OCI-LY1 (cell line): ENCODE results near the gene DEF6.
A peak's percentile ranks its signal among the peaks of the same experiment; 100 is the strongest.

ENCODE experiments used
- H2AFZ ChIP-seq: fragments of 200-600 bp; sonication (generic), shearing (Covaris generic); 2 replicates; pipeline ENCODE4 v1.6.0; 2014; ENCODE audit warnings: antibody characterized with exemption, mild to moderate bottlenecking, low read length
- H3F3A ChIP-seq: fragments of 200-600 bp; sonication (generic), shearing (Covaris generic); 2 replicates; pipeline ENCODE4 v1.6.0; 2014; ENCODE audit warnings: mild to moderate bottlenecking, antibody characterized with exemption, low read length, moderate library complexity; ENCODE audit not compliant: insufficient read depth
- H3K27ac ChIP-seq: fragments of 200-600 bp; sonication (generic); 2 replicates; pipeline ENCODE4 v1.5.1; 2014; ENCODE audit warnings: low read length, mixed run types, mild to moderate bottlenecking, low read depth; ENCODE audit not compliant: poor library complexity, severe bottlenecking
- H3K27me3 ChIP-seq: fragments of 200-600 bp; sonication (generic); 2 replicates; pipeline ENCODE4 v1.6.0; 2014; ENCODE audit warnings: antibody characterized with exemption, mild to moderate bottlenecking, low read length, moderate library complexity; ENCODE audit not compliant: insufficient read depth
- H3K36me3 ChIP-seq: fragments of 200-600 bp; sonication (generic); 2 replicates; pipeline ENCODE4 v1.6.1; 2014; ENCODE audit warnings: mild to moderate bottlenecking, antibody characterized with exemption, low read length, moderate library complexity, mixed read lengths; ENCODE audit not compliant: insufficient read depth
- H3K4me1 ChIP-seq: fragments of 200-600 bp; sonication (generic); 2 replicates; pipeline ENCODE4 v1.5.1; 2014; ENCODE audit warnings: mild to moderate bottlenecking, low read length, moderate library complexity; ENCODE audit not compliant: insufficient read depth, severe bottlenecking
- H3K4me2 ChIP-seq: fragments of 200-600 bp; sonication (generic), shearing (Covaris generic); 2 replicates; pipeline ENCODE4 v1.6.1; 2014; ENCODE audit warnings: low read length
- H3K4me3 ChIP-seq: fragments of 200-600 bp; sonication (generic); 2 replicates; pipeline ENCODE4 v1.5.1; 2014; ENCODE audit warnings: low read length, low read depth, mild to moderate bottlenecking, mixed read lengths; ENCODE audit not compliant: poor library complexity, severe bottlenecking
- H3K79me2 ChIP-seq: fragments of 200-600 bp; shearing (Covaris generic); 2 replicates; pipeline ENCODE4 v1.6.1; 2016; ENCODE audit warnings: mixed run types, low read length, mixed read lengths; ENCODE audit not compliant: insufficient read depth
- H3K9ac ChIP-seq: fragments of 200-600 bp; sonication (generic), shearing (Covaris generic); 2 replicates; pipeline ENCODE4 v1.6.1; 2014; ENCODE audit warnings: mild to moderate bottlenecking, low read length, mixed read lengths
- H3K9me2 ChIP-seq: fragments of 200-600 bp; sonication (generic), shearing (Covaris generic); 2 replicates; pipeline ENCODE4 v1.6.1; 2014; ENCODE audit warnings: low read depth, mild to moderate bottlenecking, low read length, mixed read lengths
- H3K9me3 ChIP-seq: fragments of 200-600 bp; shearing (Covaris generic); 2 replicates; pipeline ENCODE4 v1.6.1; 2014; ENCODE audit warnings: low read length, mixed read lengths
- H4K20me1 ChIP-seq: fragments of 200-600 bp; sonication (generic), shearing (Covaris generic); 2 replicates; pipeline ENCODE4 v1.6.0; 2016; ENCODE audit warnings: mild to moderate bottlenecking, low read length; ENCODE audit not compliant: insufficient read depth
- EZH2 ChIP-seq: fragments of 200-600 bp; sonication (generic), shearing (Covaris generic); IDR thresholded peaks from 2 replicates; pipeline ENCODE4 v1.8.0; 2017; ENCODE audit warnings: borderline replicate concordance, mixed run types, mild to moderate bottlenecking, antibody characterized with exemption, low read length, moderate library complexity, mixed read lengths
- TF ChIP-seq, protein P1 (sequence below): fragments of 200-600 bp; sonication (generic), shearing (Covaris generic); IDR thresholded peaks from 2 replicates; pipeline ENCODE4 v1.5.1; 2017; ENCODE audit warnings: mild to moderate bottlenecking, antibody characterized with exemption, low read length, moderate library complexity, mixed read lengths

The DEF6 gene

DNA sequence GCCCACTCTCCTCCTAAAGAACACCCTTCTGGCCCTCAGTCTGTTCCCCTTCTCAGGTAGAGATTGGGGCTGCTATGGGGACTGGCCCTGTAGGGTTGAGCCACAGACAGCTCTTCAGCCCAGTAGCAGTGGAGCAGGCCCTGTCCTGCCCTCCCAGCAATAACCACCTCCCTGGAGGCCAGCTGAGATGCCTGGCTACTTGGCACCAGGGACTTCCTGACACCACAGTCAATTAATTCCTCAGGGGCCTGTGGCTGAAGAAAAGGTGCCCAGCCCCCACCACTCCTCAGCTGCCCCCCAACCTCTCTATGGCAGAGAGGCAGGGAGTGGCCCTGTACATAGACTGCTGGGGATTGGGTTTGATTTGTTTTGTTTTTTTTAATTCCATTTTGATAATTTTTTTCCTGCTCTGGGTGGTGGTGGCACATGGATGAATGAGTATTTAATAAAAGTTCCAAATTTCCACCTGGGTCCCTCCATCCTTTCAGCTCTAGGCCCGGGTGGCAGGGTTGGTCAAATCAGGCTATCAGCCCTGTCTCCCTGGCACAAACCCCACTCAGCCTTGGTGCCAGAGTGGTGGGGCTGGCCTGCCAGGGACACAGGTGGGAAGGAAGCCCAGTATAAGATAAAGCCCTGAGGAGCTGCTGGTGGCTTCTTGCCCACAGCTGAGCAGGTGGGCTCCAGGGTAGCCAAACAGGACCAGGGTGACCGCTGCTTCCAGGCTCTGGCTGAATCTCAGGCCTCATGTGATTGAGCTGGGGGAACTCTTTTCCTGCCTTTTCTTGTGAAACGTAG lies 1.9 kb upstream of the DEF6 start:
- Histone ChIP-seq H3F3A (no peaks in the 10 kb centered on the region), H3K9ac (no peak overlapping the region), H2AFZ (no peak overlapping the region), H4K20me1 (no peaks in the 10 kb centered on the region), H3K9me3 (no peaks in the 10 kb centered on the region), H3K36me3 (peaks cover 45% of the 10 kb centered on the region), H3K4me2 (no peak overlapping the region), H3K27me3 (no peaks in the 10 kb centered on the region), H3K9me2 (no peaks in the 10 kb centered on the region), H3K27ac (no peak overlapping the region), H3K4me3 (no peak overlapping the region), H3K79me2 (no peaks in the 10 kb centered on the region), H3K4me1 (peaks cover 47% of the 10 kb centered on the region)
- no peak for TF ChIP-seq EZH2
- TF ChIP-seq, protein P1, sequence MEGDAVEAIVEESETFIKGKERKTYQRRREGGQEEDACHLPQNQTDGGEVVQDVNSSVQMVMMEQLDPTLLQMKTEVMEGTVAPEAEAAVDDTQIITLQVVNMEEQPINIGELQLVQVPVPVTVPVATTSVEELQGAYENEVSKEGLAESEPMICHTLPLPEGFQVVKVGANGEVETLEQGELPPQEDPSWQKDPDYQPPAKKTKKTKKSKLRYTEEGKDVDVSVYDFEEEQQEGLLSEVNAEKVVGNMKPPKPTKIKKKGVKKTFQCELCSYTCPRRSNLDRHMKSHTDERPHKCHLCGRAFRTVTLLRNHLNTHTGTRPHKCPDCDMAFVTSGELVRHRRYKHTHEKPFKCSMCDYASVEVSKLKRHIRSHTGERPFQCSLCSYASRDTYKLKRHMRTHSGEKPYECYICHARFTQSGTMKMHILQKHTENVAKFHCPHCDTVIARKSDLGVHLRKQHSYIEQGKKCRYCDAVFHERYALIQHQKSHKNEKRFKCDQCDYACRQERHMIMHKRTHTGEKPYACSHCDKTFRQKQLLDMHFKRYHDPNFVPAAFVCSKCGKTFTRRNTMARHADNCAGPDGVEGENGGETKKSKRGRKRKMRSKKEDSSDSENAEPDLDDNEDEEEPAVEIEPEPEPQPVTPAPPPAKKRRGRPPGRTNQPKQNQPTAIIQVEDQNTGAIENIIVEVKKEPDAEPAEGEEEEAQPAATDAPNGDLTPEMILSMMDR = no peak

DNA sequence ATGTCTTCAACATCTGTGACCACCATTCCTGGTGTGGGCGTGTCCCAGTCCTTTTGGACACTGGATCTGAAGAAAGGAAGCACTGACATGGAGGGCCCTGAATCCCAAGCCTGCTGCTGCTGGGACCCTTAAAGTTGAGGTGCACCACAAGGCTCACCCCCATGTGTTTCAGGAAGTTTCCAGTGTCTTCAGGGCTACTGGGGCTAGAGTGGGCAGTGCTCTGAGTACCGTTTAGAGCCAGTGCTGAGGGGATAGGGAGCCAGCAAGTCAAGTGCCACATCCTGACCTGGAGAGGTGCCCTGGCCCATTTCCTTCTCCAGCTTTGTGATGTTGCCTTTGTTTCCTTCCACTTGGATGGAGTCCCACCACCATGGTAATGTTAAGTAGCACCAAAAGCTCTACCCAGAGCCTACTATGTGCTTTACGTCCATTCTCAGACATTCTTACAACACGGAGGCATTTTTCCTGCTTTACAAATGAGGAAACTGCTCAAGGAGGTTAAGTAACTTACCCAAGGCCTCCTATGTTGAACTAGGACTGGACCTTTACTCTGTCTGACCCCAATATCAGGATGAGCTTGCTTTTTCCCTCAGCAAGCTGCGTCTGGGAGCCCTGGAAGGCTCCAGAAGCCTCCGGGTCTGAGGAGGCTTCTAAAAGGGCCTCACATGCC lies 552 bp upstream of the DEF6 start:
- no peak for TF ChIP-seq EZH2
- TF ChIP-seq, protein P1 = no peak
- Histone ChIP-seq H3K4me3 (no peak overlapping the region), H3K4me2 (peak overlapping the region; percentile 33; the same call in 1 of the 2 replicates), H3K9me2 (no peaks in the 10 kb centered on the region), H3K9ac (peak overlapping the region; percentile 31; the same call in 1 of the 2 replicates), H3F3A (no peaks in the 10 kb centered on the region), H3K27me3 (no peaks in the 10 kb centered on the region), H3K9me3 (no peaks in the 10 kb centered on the region), H3K27ac (peak overlapping the region; percentile 56), H3K36me3 (peaks cover 32% of the 10 kb centered on the region), H3K79me2 (no peaks in the 10 kb centered on the region), H2AFZ (no peak overlapping the region), H4K20me1 (no peaks in the 10 kb centered on the region), H3K4me1 (peaks cover 45% of the 10 kb centered on the region)

- Histone ChIP-seq H3K9me3 (no peaks in the 10 kb centered on the region), H3F3A (no peaks in the 10 kb centered on the region), H3K36me3 (peaks cover 20% of the 10 kb centered on the region), H3K27ac (peak overlapping the region; percentile 74), H3K4me3 (peak overlapping the region; percentile 69), H2AFZ (no peak overlapping the region), H3K79me2 (no peaks in the 10 kb centered on the region), H3K4me2 (peak overlapping the region; percentile 78), H3K4me1 (peaks cover 53% of the 10 kb centered on the region), H3K9ac (peak overlapping the region; percentile 79), H3K9me2 (no peaks in the 10 kb centered on the region), H4K20me1 (no peaks in the 10 kb centered on the region), H3K27me3 (no peaks in the 10 kb centered on the region)
- TF ChIP-seq EZH2 = no peak
- TF ChIP-seq, protein P1 = no peak
These were observed 1.1 kb downstream of the DEF6 start for GRCh38 chr6:35298625-35299140.
